Activated CD8-positive, alpha-beta T cell treated with anti-CD3 and anti-CD28 coated beads for 36 hours (primary cell): ENCODE data around the gene OSBPL1A. TPM values are rescaled to one million over a fixed set of nuclear protein-coding genes. Genes with fewer than 3 reads are reported as not detected.
A peak's percentile ranks its signal among the peaks of the same experiment; 100 is the strongest.

ENCODE experiments used
- ATAC-seq: fragments of 200-7000 bp; cut with Tn5 transposase; one replicate; pipeline ENCODE4 v1.10.0; 2021; ENCODE audit warnings: mild to moderate bottlenecking, moderate library complexity
- CTCF ChIA-PET: fragments of 350-600 bp; sonication (Branson Sonifier 250); formaldehyde crosslinking; loops from one replicate; lab custom pipeline; 2021; ENCODE audit warnings: antibody characterized with exemption; lab: Charles Lee
- POLR2A ChIA-PET: fragments of 350-600 bp; sonication (Branson Sonifier 250); formaldehyde crosslinking; loops from one replicate; lab custom pipeline; 2021; ENCODE audit warnings: antibody characterized with exemption; lab: Charles Lee
- DNase-seq: peaks from one replicate; pipeline ENCODE4 v3.0.0-alpha.2; 2020
- H3K27ac Mint-ChIP-seq: one replicate; pipeline ENCODE4 v1.8.0; 2021; ENCODE audit warnings: mild to moderate bottlenecking, mixed read lengths
- H3K27me3 Mint-ChIP-seq: one replicate; pipeline ENCODE4 v1.8.0; 2021; ENCODE audit warnings: mixed read lengths
- H3K36me3 Mint-ChIP-seq: one replicate; pipeline ENCODE4 v1.8.0; 2021; ENCODE audit warnings: low read depth, mixed read lengths
- H3K4me1 Mint-ChIP-seq: one replicate; pipeline ENCODE4 v1.8.0; 2021; ENCODE audit warnings: low read depth, mixed read lengths
- H3K4me3 Mint-ChIP-seq: one replicate; pipeline ENCODE4 v1.8.0; 2021; ENCODE audit warnings: mild to moderate bottlenecking, moderate library complexity, mixed read lengths
- H3K9me3 Mint-ChIP-seq: one replicate; pipeline ENCODE4 v1.8.0; 2021; ENCODE audit warnings: mixed read lengths
- CTCF ChIP-seq: fragments of 200-600 bp; IDR thresholded peaks from one replicate; pipeline ENCODE4 v1.8.0; 2022; ENCODE audit warnings: antibody characterized with exemption, mild to moderate bottlenecking
- intact Hi-C: fragments of 100-400 bp; cut with micrococcal nuclease; formaldehyde crosslinking; loops from one replicate; pipeline ENCODE4 v1.10.0; 2022
- microRNA-seq: library from miRNA; unstranded; fragments of <30 nt; microRNA quantifications from one replicate; pipeline ENCODE4 v1.2.0, GENCODE V29; 2022; ENCODE audit warnings: borderline microRNAs expressed, borderline replicate concordance
- total RNA-seq, 2 experiments: library from RNA; stranded (reverse); gene quantifications; one replicate each; pipeline ENCODE4 v1.2.3, GENCODE V29; 2021

OSBPL1A gene
- total RNA-seq, 2 experiments from 2014 or later, result 2.7 to 3.1 TPM

- Mint-ChIP-seq H3K4me1 (peaks cover 39% of the 10 kb centered on the region), H3K27ac (peak overlapping the region; percentile 81), H3K4me3 (no peak overlapping the region), H3K27me3 (no peaks in the 10 kb centered on the region), H3K36me3 (peaks cover 27% of the 10 kb centered on the region), H3K9me3 (no peaks in the 10 kb centered on the region)
- ChIA-PET CTCF (interaction anchor here (1.1 to 2.9 kb wide), 6 partner anchors 25 to 197 kb away, joined by 3 to 10 read pairs (median 4); no protein-coding TSS in a partner anchor), POLR2A (interaction anchor here (1.0 to 2.3 kb wide), 2 partner anchors 11 to 23 kb away, joined by 3 to 8 read pairs; no protein-coding TSS in a partner anchor)
- ATAC-seq (peak; percentile 41), DNase-seq (no peak)
- intact Hi-C loops, result loop anchor here (2.0 to 5.0 kb wide), 2 partner anchors 38 to 97 kb away; no protein-coding TSS in a partner anchor
- TF ChIP-seq CTCF, result no peak
These were observed 282.0 kb downstream of the OSBPL1A start for GRCh38 chr18:24115628-24116027.

GRCh38 chr18:24114924-24115549, 282.6 kb downstream of the OSBPL1A start:
- TF ChIP-seq CTCF, result no peak
- peaks cover 39% of the 10 kb centered on the region for H3K4me1 Mint-ChIP-seq
- H3K27me3 Mint-ChIP-seq, result no peaks in the 10 kb centered on the region
- H3K36me3 Mint-ChIP-seq, result peaks cover 22% of the 10 kb centered on the region
- ChIA-PET POLR2A (interaction anchor here (0.6 to 2.3 kb wide), 4 partner anchors 10 to 164 kb away, joined by 3 to 8 read pairs (median 3); no protein-coding TSS in a partner anchor), CTCF (interaction anchor here (0.8 to 2.9 kb wide), 8 partner anchors 14 to 197 kb away, joined by 3 to 10 read pairs (median 4); no protein-coding TSS in a partner anchor)
- ATAC-seq (peak; percentile 71), DNase-seq (peak; percentile 59)
- intact Hi-C loops, result loop anchor here (2.0 to 5.0 kb wide), 2 partner anchors 38 to 96 kb away; no protein-coding TSS in a partner anchor
- no peak overlapping the region for H3K4me3 Mint-ChIP-seq
- peak overlapping the region; percentile 81 for H3K27ac Mint-ChIP-seq
- no peaks in the 10 kb centered on the region for H3K9me3 Mint-ChIP-seq

- Mint-ChIP-seq H3K27ac (no peak overlapping the region), H3K36me3 (peaks cover 14% of the 10 kb centered on the region), H3K4me1 (peaks cover 37% of the 10 kb centered on the region), H3K27me3 (no peaks in the 10 kb centered on the region), H3K9me3 (no peaks in the 10 kb centered on the region), H3K4me3 (no peak overlapping the region)
- ChIA-PET CTCF (interaction anchor here (1.3 to 2.5 kb wide), 3 partner anchors 37 to 148 kb away, joined by 3 to 7 read pairs (median 5); no protein-coding TSS in a partner anchor), POLR2A (interaction anchor here (1.3 kb wide), 1 partner anchor 87 kb away, joined by 3 read pairs; no protein-coding TSS in a partner anchor)
- ATAC-seq (no peak), DNase-seq (no peak)
- no peak for TF ChIP-seq CTCF
- intact Hi-C loops, result no loop called here
These were observed 284.6 kb downstream of the OSBPL1A start for GRCh38 chr18:24112874-24113615.

DNA sequence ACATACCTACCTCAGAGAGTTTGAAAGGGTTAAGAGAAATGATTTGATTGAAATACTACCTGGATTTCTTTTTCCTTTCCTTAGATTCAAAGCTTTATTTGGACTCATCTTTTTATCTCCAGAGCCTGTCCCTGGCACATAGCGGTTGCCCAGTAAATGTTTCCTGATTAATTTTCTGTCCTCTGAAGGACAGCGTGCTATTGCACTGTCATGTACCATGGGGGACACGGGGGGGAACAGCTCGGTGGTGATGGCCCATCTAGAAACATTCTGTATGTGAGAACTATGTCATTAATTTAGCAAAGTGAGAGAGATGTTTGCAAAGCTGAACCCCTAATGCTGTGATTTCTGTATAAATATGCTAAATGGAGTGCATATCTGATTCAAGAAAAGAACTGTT, 285.2 kb downstream of the OSBPL1A start:
- CTCF ChIA-PET, result interaction anchor here (1.1 to 1.4 kb wide), 3 partner anchors 29 to 147 kb away, joined by 3 to 4 read pairs (median 3); no protein-coding TSS in a partner anchor
- no peak for TF ChIP-seq CTCF
- no peaks in the 10 kb centered on the region for H3K27me3 Mint-ChIP-seq
- peaks cover 37% of the 10 kb centered on the region for H3K4me1 Mint-ChIP-seq
- H3K36me3 Mint-ChIP-seq, result peaks cover 15% of the 10 kb centered on the region
- intact Hi-C loops, result no loop called here
- H3K9me3 Mint-ChIP-seq, result no peaks in the 10 kb centered on the region
- no peak overlapping the region for H3K27ac Mint-ChIP-seq
- POLR2A ChIA-PET, result interaction anchor here (1.3 kb wide), 1 partner anchor 87 kb away, joined by 3 read pairs; no protein-coding TSS in a partner anchor
- DNase-seq (no peak), ATAC-seq (no peak)
- no peak overlapping the region for H3K4me3 Mint-ChIP-seq

Small RNA genes within 50 kb of the gene (microRNA-seq; reads per million reads assigned to microRNA genes)
- not detected for gene MIR320C2

Other genes with a start within 250 kb of the OSBPL1A start
- gene IMPACT, start 28.8 kb upstream of the OSBPL1A start, total RNA-seq, result 10 to 100 TPM; 13.5 to 14.7 TPM
- not detected for gene HRH4, start 62.8 kb upstream of the OSBPL1A start, total RNA-seq